Hematopoietic multipotent progenitor cell treated with erythropoietin and hydrocortisone succinate and interleukin-3 and kit ligand, for 8 days (in vitro differentiated cells): ENCODE results near the gene B3GNT9.
A peak's percentile ranks its signal among the peaks of the same experiment; 100 is the strongest.

Experiments
- DNase-seq: peaks from one replicate; pipeline ENCODE4 v3.0.0-alpha.2; 2015

B3GNT9 gene

DNA sequence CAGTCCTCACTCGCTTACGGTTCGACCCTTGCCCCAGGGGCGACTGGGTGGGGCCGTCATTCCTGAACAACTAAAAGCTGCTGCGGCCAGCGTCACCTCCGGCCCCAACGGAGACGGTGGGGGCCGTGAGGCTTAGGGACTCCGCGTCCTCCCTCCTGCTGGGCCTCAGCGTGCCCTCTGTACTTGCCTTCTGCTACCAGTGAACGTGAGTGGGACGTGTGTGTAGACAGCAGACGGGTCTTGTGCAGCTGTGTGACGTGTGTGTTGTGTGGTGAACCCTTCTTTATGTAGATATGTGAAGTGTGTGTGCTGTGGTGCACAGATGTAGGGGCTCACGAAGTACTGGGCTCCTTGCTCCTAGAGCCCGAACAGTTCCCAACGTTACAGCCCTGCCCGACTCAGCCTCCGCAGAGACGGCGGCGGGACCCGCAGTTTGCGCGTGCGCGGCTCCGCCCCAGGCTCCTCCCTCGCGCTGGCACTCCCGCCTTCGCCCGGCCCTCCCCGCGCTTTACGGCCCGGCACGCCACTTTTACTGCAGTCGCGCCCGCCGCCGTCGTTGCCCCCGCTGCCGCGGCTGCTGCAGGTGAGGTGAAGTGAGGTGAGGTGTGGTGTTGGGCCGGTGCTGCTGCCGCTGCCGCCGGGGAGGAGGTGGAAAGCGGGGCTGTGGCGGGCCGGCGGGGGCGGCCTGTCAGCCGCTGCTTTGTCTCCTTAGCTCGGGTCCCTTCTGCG, 41.2 kb downstream of the B3GNT9 start, which contains the start of gene PHAF1:
PHAF1 (plus strand) TSS at position 535 of the 729 bp plus-strand sequence. CDS start 235 bp downstream, outside the sequence.
- peak; percentile 85 for DNase-seq

DNA sequence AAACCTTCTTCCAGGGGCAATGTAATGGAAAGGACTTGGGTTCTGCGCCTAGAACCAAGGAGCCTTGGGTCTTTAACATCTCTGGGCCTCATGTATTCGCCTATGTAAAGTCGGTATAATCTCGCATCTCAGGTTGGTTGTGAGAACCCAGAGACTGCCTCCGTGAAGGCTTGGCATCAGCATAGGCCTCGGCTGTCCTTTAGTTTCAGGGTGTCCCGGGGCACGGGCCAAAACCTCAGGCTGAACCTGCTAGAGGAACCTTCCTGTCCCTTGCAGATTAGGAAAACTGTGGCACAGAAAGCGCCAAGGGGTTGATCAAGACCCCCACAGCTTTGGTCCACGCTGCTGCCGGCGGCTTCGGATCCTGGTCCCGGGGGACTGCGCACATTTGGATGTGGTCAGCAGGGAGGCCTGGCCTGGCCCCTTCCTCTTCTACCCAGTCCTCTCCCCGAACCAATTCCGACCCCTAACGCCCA, 41.8 kb downstream of the B3GNT9 start:
- DNase-seq: no peak

DNA sequence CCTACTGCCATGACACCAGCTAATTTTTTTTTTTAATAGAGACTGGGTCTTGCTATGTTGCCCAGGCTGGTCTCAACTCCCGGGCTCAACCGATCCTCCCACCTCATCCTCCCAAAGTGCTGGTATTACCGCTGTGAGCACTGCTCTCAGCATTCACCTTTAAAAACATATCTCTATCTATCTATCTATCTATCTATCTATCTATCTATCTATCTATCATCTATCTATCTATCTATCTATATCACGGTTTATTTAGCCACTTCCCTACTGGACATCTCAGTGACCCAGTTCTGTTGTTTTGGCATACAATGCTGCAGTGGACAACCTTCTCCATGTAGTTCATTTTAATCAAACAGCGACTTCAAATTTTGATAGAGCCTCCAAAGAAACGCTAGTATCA, 42.3 kb downstream of the B3GNT9 start:
- no peak for DNase-seq

DNA sequence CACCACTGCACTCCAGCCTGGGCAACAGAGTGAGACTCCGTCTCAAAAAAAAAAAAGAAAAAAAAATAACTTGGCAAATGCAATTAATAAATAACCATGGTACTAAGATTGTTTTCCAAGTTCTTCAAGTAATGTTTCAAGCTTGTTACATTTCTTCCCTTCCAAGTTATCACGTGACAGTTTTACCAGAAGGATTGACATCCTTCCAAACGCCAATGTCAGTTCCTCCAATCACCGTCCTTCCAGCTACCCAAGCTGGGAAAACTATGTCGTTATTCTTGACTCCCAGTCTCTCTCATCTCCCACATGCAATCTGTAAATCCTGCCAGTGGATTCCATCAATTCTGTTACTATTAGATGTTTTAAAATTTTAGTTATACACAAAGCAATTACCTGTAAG, 44.9 kb downstream of the B3GNT9 start:
- DNase-seq: no peak

DNA sequence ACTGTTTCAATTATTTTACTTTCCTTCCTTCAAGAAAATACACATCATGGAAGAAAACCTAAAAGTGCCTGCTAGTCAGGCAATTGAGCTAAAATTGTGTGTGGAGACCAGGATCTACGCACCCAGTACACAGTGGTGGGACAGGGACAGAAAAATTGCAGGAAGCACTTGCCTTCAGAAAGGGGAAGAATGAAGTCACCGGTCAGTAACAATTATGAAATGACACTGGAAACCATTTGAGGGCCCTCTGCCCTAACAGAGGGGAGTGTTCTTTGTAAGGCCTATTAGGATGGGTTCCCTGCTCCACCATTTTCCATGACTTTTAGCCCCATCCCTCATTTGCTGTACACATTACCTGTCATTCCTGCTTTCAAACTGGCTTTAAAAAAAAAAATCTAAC, 45.6 kb downstream of the B3GNT9 start:
- DNase-seq: no peak

DNA sequence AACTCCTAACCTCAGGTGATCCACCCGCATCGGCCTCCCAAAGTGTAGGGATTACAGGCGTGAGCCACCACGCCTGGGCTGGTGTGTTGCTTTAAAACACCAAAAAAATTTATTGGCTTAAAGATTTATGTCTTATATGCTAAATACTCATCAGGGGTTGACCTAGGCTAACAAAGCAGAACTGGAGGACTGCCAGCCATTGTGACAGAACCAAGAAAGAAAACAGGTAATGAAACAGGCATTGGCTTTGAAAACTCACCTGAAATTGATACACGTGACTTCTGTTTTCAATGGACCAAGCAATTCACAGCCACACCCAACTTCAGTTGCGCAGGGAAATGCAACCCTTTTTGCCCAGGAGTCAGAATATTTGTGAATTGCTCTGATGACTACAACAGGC, 46.0 kb downstream of the B3GNT9 start:
- DNase-seq: no peak

DNA sequence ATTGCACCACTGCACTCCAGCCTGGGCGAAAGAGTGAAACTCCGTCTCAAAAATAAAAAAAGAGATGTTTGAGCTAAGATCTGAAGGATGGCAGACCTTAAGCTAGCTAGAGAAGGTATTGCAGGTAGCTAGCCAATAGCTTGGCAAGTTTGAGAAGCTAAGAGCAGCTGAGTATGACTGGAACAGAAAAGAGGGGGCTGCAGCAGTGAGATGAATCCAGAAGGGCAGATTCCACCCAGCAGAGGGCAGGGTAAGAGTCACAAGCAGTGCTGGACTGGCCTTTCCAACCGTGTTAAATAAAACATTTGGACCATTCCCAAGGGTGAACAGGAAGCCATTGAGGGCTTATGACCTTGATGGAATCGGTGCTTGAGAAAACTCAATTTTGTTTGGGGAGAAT, 46.7 kb downstream of the B3GNT9 start:
- peak; percentile 18 for DNase-seq

DNA sequence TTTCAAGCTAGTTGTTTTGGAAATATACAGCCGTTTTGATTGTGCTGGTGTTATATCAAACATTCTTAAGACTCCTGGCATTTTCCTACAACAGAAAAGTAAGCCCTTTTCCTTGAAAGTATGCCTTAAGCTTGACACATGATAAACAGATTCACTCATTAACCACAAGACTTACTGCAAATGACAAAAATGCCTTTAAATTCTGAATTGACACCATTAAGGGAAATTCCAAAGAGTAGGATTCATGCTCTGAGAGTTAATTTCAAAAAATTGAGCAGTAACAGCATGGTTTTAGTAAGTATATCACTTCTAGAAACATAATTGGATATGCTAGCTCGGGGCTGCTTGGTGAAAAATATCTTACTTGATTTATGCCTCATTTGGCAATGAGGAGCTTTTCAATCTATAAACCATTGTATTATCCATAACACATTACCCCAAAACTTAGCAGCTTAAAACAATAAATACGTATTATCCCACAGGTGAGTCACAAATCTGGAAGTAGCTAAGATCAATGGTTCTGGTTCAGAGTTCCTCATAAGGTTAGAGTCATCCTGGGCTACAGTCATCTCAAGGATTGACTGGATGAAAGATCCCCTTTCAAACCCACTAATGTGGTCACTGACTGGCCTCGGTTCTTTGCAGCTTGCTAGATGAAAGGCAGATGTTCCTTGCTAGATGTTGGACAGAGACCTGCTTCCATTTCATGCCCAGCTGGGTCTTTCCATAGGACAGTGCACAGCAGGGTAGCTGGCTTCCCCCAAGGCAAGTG, 49.3 kb downstream of the B3GNT9 start:
- no peak for DNase-seq

DNA sequence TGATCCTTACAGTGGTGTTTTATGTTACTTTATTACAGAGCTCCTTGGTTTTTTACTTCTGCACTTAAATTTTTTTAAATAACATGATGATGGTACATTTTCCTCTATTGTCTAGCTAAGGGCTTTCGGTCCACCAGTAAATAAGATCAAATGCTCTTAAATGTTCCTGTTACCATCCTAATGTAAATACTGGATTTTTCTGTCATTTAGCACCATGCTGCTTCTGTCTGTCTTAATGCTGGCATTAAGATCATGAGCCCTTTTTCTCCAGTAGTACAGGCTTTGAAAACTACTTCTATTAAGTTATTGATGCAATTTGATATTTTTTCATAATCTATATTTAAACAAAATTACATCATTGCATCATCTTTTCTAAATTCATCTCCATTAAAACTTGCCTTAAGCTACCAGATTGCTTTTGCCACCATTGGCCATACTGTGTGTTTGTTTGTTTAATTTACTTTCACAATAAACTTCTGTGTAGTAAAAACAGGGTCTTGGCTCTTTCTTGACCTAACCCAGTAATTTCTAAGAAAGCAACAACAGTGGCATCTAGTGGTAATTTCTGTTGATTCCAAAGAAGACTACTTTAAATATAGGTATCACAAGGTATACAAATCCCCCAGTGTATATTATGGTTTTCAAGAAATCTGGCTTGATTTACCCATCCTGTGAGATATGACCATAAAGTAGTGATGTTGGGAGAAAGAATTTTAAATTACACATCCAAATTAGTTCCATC, 50.1 kb downstream of the B3GNT9 start:
- DNase-seq: peak; percentile 55

DNA sequence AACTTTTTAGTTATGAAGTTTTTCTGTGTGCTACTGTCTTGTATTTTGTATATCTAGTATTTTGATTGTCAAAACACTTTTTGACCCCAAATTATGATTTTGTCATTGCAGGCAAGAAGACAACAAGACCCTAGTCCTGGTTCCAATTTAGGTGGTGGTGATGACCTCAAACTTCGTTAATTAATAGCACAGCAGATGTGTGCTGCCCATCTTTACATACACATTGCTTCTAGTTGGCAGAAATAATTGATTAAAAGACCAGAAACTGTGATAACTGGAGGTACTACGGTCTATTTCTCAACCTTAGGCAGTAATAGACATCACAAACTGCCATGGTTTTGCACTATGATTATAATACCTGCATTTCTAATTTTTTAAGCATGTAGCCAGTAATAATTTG, 52.2 kb downstream of the B3GNT9 start:
- no peak for DNase-seq
